ENCODE data around the gene DLG2. TPM values are rescaled to one million over a fixed set of nuclear protein-coding genes. Genes with fewer than 3 reads are reported as not detected.

Gene DLG2
- total RNA-seq, 2 experiments from 2014 or later = 6.9 to 8.2 TPM

DNA sequence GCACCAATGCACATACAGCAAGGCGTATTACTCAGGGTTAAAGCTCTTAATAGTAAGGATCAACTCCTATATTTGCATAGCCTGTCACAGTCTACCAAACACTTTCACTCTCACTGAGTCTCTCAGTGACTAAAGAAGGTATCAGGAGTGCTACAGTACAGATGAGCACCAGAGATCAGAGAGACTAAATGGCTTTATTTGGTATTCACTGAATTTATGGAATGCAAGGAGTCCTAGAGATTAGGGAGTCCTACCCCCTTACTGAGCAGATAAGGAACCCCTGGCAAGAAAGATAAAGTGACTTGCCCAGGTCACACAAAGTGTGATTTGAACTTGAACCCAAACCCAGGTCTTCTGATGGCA, 1944.6 kb downstream of the DLG2 start:
- Histone ChIP-seq H3K4me3 (ENCODE audit: low read depth, low read length, poor library complexity, severe bottlenecking) (peak overlapping the region; percentile 59), H3K4me2 (ENCODE audit: low read length) (peak overlapping the region; percentile 90), H3K4me1 (ENCODE audit: insufficient read depth, low read length, poor library complexity, severe bottlenecking) (peaks cover 30% of the 10 kb centered on the region), H3K36me3 (ENCODE audit: insufficient read depth, low read length) (no peaks in the 10 kb centered on the region), H3K9me2 (ENCODE audit: insufficient read depth, low read length) (no peaks in the 10 kb centered on the region), H2AFZ (ENCODE audit: low read length) (no peak overlapping the region), H3K27ac (ENCODE audit: low read depth, low read length, poor library complexity, severe bottlenecking) (no peak overlapping the region), H3K9me3 (ENCODE audit: low read length) (no peaks in the 10 kb centered on the region), H3K79me2 (ENCODE audit: insufficient read depth, low read depth, low read length) (no peaks in the 10 kb centered on the region), H4K20me1 (ENCODE audit: insufficient read depth, low read length) (no peaks in the 10 kb centered on the region)
- intact Hi-C loops (cut with micrococcal nuclease; ENCODE audit: unreplicated experiment) = no loop called here
- ChIA-PET POLR2A (interaction anchor here (0.6 to 2.4 kb wide), 6 partner anchors 8 to 583 kb away, joined by 3 to 9 read pairs (median 3); no protein-coding TSS in a partner anchor), CTCF (ENCODE audit: unreplicated experiment) (interaction anchor here (0.6 to 1.0 kb wide), 2 partner anchors 11 to 393 kb away, joined by 3 read pairs; no protein-coding TSS in a partner anchor)
- DNase-seq (ENCODE audit: low spot score) = peak; percentile 24
- TF ChIP-seq EZH2phosphoT487 (IDR thresholded peaks at IDR 0.05; ENCODE audit: borderline replicate concordance, low read depth, low read length) = no peak
- TF ChIP-seq, protein P1, sequence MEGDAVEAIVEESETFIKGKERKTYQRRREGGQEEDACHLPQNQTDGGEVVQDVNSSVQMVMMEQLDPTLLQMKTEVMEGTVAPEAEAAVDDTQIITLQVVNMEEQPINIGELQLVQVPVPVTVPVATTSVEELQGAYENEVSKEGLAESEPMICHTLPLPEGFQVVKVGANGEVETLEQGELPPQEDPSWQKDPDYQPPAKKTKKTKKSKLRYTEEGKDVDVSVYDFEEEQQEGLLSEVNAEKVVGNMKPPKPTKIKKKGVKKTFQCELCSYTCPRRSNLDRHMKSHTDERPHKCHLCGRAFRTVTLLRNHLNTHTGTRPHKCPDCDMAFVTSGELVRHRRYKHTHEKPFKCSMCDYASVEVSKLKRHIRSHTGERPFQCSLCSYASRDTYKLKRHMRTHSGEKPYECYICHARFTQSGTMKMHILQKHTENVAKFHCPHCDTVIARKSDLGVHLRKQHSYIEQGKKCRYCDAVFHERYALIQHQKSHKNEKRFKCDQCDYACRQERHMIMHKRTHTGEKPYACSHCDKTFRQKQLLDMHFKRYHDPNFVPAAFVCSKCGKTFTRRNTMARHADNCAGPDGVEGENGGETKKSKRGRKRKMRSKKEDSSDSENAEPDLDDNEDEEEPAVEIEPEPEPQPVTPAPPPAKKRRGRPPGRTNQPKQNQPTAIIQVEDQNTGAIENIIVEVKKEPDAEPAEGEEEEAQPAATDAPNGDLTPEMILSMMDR (conservative IDR thresholded peaks at IDR 0.05; ENCODE audit: low read length) = no peak
- BruUV-seq (replicated peaks) = no TSS peak

DNA sequence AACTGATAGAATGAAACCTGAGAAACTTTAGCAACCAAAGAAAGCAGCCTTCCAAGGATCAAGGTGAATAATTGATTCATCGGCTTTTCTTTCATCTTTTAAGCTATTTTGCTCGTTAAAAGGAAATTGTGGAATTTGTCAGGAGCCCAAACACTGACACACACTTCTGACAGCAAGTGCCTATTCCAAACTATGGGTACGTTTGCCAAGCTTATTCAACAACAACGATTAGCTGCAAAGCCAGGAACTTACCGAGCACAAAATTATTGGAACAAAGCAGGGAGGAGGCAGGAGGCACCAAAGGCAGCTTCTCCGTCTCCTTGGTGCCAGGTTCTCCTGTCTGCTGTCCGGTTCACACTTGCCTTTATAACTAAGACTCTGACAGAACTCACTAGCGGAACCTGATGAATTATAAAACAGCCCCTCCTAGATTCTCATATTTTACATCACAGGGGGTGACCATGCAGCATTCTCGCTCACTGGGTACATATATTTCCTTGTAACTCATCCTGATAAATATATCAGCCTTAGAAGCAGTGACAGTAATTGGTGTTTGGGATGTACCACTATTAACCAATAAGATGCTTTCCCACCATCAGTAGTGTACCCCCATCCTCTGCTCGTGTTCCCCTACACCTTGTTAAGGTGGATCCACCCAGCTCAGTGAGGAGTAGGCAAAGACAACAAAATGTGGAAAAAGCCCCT, 1945.1 kb downstream of the DLG2 start:
- TF ChIP-seq EZH2phosphoT487 (IDR thresholded peaks at IDR 0.05; ENCODE audit: borderline replicate concordance, low read depth, low read length) = no peak
- TF ChIP-seq, protein P1 (conservative IDR thresholded peaks at IDR 0.05; ENCODE audit: low read length) = no peak
- Histone ChIP-seq H3K4me3 (ENCODE audit: low read depth, low read length, poor library complexity, severe bottlenecking) (peak overlapping the region; percentile 59), H3K27ac (ENCODE audit: low read depth, low read length, poor library complexity, severe bottlenecking) (no peak overlapping the region), H3K4me2 (ENCODE audit: low read length) (peak overlapping the region; percentile 90), H3K9me2 (ENCODE audit: insufficient read depth, low read length) (no peaks in the 10 kb centered on the region), H3K4me1 (ENCODE audit: insufficient read depth, low read length, poor library complexity, severe bottlenecking) (peaks cover 30% of the 10 kb centered on the region), H4K20me1 (ENCODE audit: insufficient read depth, low read length) (no peaks in the 10 kb centered on the region), H2AFZ (ENCODE audit: low read length) (peak overlapping the region; percentile 22; the same call in 1 of the 2 replicates), H3K79me2 (ENCODE audit: insufficient read depth, low read depth, low read length) (no peaks in the 10 kb centered on the region), H3K36me3 (ENCODE audit: insufficient read depth, low read length) (no peaks in the 10 kb centered on the region), H3K9me3 (ENCODE audit: low read length) (no peaks in the 10 kb centered on the region)
- BruUV-seq (replicated peaks) = no TSS peak
- DNase-seq (ENCODE audit: low spot score) = no peak
- CTCF ChIA-PET (ENCODE audit: unreplicated experiment) = interaction anchor here (0.6 to 1.0 kb wide), 2 partner anchors 11 to 392 kb away, joined by 3 read pairs; no protein-coding TSS in a partner anchor
- intact Hi-C loops (cut with micrococcal nuclease; ENCODE audit: unreplicated experiment) = loop anchor here (2.0 kb wide), 1 partner anchor 393 kb away; no protein-coding TSS in a partner anchor
- POLR2A ChIA-PET = interaction anchor here (0.6 to 2.4 kb wide), 8 partner anchors 9 to 583 kb away, joined by 3 to 9 read pairs (median 3); no protein-coding TSS in a partner anchor
